Neutrophil (primary cell): ENCODE measurements around the gene ARFRP1.

Experiments
- H3K27ac ChIP-seq: fragments of 200-600 bp; sonication (generic); 2 replicates; pipeline ENCODE4 v1.5.1; 2016; ENCODE audit warnings: mild to moderate bottlenecking, moderate library complexity
- H3K27me3 ChIP-seq: fragments of 200-600 bp; sonication (generic); 2 replicates; pipeline ENCODE4 v1.6.0; 2016; ENCODE audit warnings: mild to moderate bottlenecking
- H3K36me3 ChIP-seq: fragments of 200-600 bp; sonication (generic); 2 replicates; pipeline ENCODE4 v1.5.1; 2017
- H3K4me1 ChIP-seq, 2 experiments: fragments of 200-600 bp in 1 of 2; sonication (generic) in 1 of 2; 1 replicate in 1 of 2; 2 replicates in 1 of 2; pipeline versions ENCODE4 v1.5.1 to v1.6.1; 2013 to 2016; ENCODE audit warnings: low read depth in 1 of 2, low read length in 1 of 2, mild to moderate bottlenecking in 1 of 2, moderate library complexity in 1 of 2; ENCODE audit not compliant: control insufficient read depth in 1 of 2, insufficient read depth in 1 of 2
- H3K4me3 ChIP-seq, 2 experiments: fragments of 200-600 bp in 1 of 2; sonication (generic) in 1 of 2; 1 replicate in 1 of 2; 2 replicates in 1 of 2; pipeline ENCODE4 v1.5.1; 2013 to 2016; ENCODE audit warnings: low read depth in 1 of 2, low read length in 1 of 2, mild to moderate bottlenecking in 1 of 2, moderate library complexity in 1 of 2
- H3K9me3 ChIP-seq: fragments of 200-600 bp; sonication (generic); 2 replicates; pipeline ENCODE4 v1.5.1; 2016
- TF ChIP-seq, protein P1 (sequence below): fragments of 200-600 bp; sonication (generic); IDR thresholded peaks from 2 replicates; pipeline ENCODE4 v1.5.1; 2016; ENCODE audit warnings: antibody characterized with exemption

The ARFRP1 gene

DNA sequence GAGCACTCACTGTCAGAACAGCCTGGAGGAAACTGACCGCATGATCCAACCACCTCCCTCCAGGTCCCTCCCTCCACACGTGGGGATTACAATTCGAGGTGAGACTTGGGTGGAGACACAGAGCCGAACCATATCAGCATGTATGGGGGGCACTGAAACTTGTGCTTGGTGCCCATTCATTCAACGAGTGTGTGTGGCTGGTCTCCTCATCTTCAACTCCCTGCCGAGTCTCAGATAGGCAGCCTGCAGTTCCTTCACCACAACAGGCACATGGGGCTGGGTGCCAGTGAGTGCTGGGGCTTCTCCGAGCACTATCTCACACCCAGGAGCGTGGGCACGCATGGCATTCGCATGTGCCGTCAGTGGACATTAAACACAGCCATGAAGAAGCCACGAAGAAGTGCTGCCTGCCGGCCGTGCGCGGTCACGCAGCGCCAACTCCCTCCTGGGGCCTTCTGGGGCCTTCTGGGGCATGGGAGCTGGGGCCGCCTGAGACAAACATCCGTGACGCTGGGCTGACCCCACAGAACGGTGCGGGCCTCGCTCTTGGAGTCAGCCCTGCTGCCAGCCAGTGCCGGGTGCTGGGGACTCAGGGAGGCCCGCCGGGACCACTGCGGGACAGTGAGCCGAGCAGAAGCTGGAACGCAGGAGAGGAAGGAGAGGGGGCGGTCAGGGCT lies 50.4 kb downstream of the ARFRP1 start:
- Histone ChIP-seq H3K9me3 (no peaks in the 10 kb centered on the region), H3K4me3 (peak overlapping the region; percentile 93 to 97), H3K36me3 (peaks cover 10% of the 10 kb centered on the region), H3K27me3 (peaks cover 36% of the 10 kb centered on the region), H3K27ac (peak overlapping the region; percentile 66), H3K4me1 (peaks cover 25 to 34% of the 10 kb centered on the region in 2 experiments)
- TF ChIP-seq, protein P1, sequence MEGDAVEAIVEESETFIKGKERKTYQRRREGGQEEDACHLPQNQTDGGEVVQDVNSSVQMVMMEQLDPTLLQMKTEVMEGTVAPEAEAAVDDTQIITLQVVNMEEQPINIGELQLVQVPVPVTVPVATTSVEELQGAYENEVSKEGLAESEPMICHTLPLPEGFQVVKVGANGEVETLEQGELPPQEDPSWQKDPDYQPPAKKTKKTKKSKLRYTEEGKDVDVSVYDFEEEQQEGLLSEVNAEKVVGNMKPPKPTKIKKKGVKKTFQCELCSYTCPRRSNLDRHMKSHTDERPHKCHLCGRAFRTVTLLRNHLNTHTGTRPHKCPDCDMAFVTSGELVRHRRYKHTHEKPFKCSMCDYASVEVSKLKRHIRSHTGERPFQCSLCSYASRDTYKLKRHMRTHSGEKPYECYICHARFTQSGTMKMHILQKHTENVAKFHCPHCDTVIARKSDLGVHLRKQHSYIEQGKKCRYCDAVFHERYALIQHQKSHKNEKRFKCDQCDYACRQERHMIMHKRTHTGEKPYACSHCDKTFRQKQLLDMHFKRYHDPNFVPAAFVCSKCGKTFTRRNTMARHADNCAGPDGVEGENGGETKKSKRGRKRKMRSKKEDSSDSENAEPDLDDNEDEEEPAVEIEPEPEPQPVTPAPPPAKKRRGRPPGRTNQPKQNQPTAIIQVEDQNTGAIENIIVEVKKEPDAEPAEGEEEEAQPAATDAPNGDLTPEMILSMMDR, result no peak

DNA sequence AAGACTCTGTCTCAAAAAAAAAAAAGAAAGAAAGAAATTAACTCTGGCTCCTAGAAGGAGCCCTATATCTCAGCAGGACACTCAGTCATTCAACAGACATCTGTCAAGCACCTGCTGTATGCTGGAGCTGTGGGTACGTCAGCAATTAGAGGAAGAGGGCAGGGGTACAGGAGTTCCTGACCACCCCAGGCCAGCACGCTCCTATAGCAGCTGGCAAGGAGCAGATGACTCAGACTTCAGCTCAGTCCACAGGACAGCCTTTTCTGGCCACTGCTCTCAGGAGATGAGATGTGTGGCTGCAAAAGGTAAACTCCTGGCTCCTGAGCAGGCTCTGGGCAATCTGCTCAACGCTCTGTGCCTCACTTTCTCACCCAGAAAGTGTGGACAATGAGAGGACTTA lies 51.3 kb downstream of the ARFRP1 start:
- peaks cover 46% of the 10 kb centered on the region for H3K27me3 ChIP-seq
- no peak overlapping the region for H3K27ac ChIP-seq

DNA sequence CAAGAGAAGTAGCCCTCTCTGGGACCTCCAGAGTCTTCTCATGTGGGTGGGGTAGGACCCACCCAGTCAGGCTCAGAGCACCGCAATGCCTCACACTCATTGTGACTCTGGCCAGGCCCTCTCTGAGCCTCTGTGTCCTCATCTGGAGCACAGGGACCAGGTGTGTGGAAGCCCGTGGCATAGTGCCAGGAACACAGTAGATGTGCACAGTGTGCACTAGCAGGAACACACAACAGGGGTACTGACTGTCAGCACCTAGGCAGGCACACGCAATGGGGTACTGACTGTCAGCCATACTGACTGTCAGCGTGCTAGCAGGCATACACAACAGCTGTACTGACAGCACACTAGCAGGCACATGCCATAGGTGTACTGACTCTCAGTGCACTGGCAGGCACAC lies 52.5 kb downstream of the ARFRP1 start:
- Histone ChIP-seq H3K36me3 (no peaks in the 10 kb centered on the region), H3K9me3 (no peaks in the 10 kb centered on the region), H3K27ac (no peak overlapping the region), H3K27me3 (peaks cover 56% of the 10 kb centered on the region), H3K4me1 (peaks cover 26 to 39% of the 10 kb centered on the region in 2 experiments), H3K4me3 (no peak overlapping the region)
- TF ChIP-seq, protein P1, result no peak

More for the DNA sequence above, 51.3 kb downstream of the ARFRP1 start:
- TF ChIP-seq, protein P1, result no peak
- H3K4me1 ChIP-seq, result peaks cover 26 to 39% of the 10 kb centered on the region in 2 experiments
- no peak overlapping the region for H3K4me3 ChIP-seq
- H3K9me3 ChIP-seq, result no peaks in the 10 kb centered on the region
- peaks cover under 1% of the 10 kb centered on the region for H3K36me3 ChIP-seq

DNA sequence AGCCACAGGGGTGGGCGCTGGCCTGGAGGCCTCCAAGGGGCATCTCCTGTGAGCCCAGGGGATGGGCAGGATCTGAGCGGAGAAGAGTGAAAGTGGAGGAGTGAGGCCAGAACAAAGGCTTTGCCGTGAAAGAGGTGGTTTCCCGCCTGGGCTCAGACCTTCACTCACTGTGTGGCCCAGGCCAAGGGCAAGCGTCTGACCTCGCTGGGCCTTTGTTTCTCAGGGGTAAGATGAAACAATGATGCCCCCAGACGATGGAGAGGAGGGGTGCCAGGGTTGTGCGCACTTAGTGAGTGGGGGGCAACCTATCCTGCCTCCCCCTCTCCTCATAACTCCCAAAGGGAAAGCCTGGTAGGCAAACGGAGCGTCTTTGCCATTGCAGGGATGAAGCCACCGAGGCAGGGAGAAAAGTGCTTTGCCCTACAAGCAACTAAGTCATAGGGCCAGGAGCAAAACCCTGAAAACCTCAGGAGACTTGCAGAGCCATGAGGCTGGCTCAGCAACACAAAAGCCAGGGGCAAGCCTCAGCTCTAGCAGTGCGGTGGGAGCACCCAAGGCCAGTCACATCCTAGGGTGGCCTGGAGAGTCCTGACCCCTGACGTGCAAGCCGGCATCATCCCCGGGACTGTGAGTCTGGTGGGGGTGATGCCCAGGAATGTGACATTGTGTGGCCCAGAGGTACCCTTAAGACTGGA lies 53.7 kb downstream of the ARFRP1 start:
- H3K4me1 ChIP-seq, result peaks cover 24 to 36% of the 10 kb centered on the region in 2 experiments
- TF ChIP-seq, protein P1, result no peak
- H3K9me3 ChIP-seq, result no peaks in the 10 kb centered on the region
- no peak overlapping the region for H3K27ac ChIP-seq
- peaks cover 65% of the 10 kb centered on the region for H3K27me3 ChIP-seq
- H3K4me3 ChIP-seq, result no peak overlapping the region
- H3K36me3 ChIP-seq, result no peaks in the 10 kb centered on the region

DNA sequence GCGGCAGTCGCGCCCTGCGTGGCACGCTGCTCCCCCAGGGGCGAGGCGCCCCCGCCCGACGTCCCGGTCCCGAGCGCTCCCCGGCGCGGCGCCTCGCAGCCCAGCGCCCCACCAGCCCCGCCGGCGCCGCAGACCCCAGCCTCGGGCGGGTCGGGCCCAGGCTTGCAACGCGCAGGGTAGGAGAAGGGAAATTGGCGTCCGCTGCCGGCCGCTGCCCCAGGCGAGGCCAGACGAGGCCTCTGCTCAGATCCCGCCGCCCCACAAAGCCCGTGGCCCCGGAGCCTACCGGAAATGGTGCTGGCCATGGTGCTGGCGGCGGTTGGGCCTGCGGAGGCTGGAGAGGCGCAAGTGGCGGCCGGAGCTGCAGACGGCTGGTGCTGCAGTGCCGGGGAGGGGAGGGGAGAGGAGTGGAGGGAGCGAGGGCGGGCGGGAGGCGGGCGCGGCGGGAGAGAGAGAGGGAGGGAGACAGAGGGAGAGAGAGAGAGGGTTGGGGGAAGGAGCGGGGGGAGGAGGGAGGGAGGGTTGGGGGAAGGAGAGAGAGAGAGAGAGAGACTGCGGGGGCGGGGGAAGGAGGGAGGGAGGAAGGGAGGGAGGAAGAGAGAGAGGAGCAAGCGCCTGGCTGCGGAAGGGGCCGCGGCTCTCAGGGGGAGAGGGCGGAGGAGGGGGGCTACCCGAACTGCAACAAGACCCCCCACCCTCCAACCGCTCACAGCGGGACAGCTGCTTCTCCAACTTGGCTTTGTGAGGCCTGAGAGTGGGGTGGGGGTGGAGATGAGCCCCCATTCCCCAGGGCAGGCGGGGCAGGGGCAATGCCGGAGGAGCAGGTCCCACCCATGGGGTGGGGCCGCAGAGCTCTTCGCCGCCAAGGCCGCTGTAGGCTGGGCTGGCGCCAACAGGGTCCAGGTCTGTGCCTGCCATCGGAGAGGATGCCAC lies 54.5 kb downstream of the ARFRP1 start, which contains the start of gene STMN3:
STMN3 (minus strand) TSS at position 384 of the 933 bp plus-strand sequence; CDS start at position 305, 79 bp downstream.
- Histone ChIP-seq H3K9me3 (no peaks in the 10 kb centered on the region), H3K27ac (no peak within 1 kb of the TSS), H3K36me3 (no peaks in the 10 kb centered on the region), H3K4me1 (peaks cover 17 to 29% of the 10 kb centered on the region in 2 experiments), H3K4me3 (peak within 1 kb of the TSS; percentile 41 to 43), H3K27me3 (peaks cover 72% of the 10 kb centered on the region)
- TF ChIP-seq, protein P1, result no peak
